Measurements from ENCODE around the gene ADGRL3. TPM values are rescaled to one million over a fixed set of nuclear protein-coding genes. Genes with fewer than 3 reads are reported as not detected.

ADGRL3 gene
- total RNA-seq, 1 donor from 2014 or later, result 2.1 TPM

DNA sequence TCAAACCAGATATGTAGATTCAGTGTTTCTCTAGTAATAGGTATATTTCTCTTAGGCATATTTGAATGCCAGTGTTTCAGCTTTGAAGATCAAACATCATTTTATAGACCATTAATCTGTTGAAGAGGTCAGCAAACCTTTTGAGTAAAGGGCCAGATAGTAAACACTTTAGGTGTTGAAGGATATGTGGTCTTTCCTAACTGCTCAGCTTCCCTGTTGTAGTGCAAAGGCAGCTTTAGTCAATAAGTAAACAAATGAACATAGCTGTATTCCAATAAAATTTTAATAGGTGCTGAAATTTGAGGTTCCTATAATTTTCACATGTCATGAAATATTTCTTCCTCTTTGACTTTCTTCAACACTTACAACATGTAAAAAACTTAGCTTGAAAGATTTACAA is 201.6 kb downstream of the ADGRL3 start:
- Histone ChIP-seq H3K36me3 (ENCODE audit: control insufficient read depth, insufficient read depth, low read length) (no peaks in the 10 kb centered on the region), H3K4me3 (ENCODE audit: low read depth, low read length) (no peak overlapping the region), H3K27me3 (ENCODE audit: control insufficient read depth, insufficient read depth, low read length) (no peaks in the 10 kb centered on the region)
- TF ChIP-seq, protein P1, sequence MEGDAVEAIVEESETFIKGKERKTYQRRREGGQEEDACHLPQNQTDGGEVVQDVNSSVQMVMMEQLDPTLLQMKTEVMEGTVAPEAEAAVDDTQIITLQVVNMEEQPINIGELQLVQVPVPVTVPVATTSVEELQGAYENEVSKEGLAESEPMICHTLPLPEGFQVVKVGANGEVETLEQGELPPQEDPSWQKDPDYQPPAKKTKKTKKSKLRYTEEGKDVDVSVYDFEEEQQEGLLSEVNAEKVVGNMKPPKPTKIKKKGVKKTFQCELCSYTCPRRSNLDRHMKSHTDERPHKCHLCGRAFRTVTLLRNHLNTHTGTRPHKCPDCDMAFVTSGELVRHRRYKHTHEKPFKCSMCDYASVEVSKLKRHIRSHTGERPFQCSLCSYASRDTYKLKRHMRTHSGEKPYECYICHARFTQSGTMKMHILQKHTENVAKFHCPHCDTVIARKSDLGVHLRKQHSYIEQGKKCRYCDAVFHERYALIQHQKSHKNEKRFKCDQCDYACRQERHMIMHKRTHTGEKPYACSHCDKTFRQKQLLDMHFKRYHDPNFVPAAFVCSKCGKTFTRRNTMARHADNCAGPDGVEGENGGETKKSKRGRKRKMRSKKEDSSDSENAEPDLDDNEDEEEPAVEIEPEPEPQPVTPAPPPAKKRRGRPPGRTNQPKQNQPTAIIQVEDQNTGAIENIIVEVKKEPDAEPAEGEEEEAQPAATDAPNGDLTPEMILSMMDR (IDR thresholded peaks at IDR 0.05; ENCODE audit: insufficient read depth, low read length, poor library complexity, severe bottlenecking), result no peak
- DNase-seq (ENCODE audit: low read depth), result no peak

DNA sequence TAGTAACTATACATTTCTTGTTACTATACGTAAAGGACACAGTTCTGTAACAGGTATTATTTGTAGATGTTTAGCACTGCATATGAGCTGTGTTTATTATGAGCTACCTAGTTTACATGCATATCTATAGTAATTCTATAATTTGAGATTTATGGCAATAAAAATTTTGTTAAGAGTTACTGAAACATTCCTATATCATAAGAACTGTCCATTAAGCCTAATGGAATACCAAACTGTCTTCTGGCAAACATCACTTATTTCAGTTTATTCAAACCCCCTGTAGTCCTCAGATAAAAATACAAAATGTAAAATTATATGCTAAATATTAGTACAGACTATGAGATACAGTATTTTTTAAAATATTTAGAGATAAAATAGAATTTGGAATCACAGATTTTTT is 205.2 kb downstream of the ADGRL3 start:
- TF ChIP-seq, protein P1 (IDR thresholded peaks at IDR 0.05; ENCODE audit: insufficient read depth, low read length, poor library complexity, severe bottlenecking), result no peak
- H3K27me3 ChIP-seq (ENCODE audit: control insufficient read depth, insufficient read depth, low read length), result no peaks in the 10 kb centered on the region
- H3K36me3 ChIP-seq (ENCODE audit: control insufficient read depth, insufficient read depth, low read length), result no peaks in the 10 kb centered on the region

DNA sequence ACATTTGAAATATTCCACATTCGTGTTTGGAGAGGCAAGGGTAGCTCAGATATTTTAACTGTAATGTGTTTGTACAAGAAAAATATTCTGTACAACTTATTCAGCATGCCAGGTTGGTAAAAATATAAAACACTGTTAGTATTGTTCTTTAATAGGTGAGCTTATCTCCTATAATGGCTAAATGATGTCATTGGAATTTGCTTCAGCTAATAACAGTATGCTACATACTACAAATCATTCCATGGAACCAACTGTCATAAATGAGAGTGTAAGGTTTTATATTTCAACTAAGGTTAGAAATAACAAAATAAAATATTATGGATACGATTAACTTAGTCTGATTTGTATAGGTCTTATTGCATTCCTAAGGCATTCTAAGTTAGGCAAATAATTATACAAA is 206.6 kb downstream of the ADGRL3 start:
- Histone ChIP-seq H3K4me3 (ENCODE audit: low read depth, low read length) (no peak overlapping the region), H3K27me3 (ENCODE audit: control insufficient read depth, insufficient read depth, low read length) (no peaks in the 10 kb centered on the region), H3K36me3 (ENCODE audit: control insufficient read depth, insufficient read depth, low read length) (no peaks in the 10 kb centered on the region)
- no peak for DNase-seq (ENCODE audit: low read depth)
- TF ChIP-seq, protein P1 (IDR thresholded peaks at IDR 0.05; ENCODE audit: insufficient read depth, low read length, poor library complexity, severe bottlenecking), result no peak

More for the DNA sequence above, 205.2 kb downstream of the ADGRL3 start:
- H3K4me3 ChIP-seq (ENCODE audit: low read depth, low read length), result no peak overlapping the region
- no peak for DNase-seq (ENCODE audit: low read depth)

DNA sequence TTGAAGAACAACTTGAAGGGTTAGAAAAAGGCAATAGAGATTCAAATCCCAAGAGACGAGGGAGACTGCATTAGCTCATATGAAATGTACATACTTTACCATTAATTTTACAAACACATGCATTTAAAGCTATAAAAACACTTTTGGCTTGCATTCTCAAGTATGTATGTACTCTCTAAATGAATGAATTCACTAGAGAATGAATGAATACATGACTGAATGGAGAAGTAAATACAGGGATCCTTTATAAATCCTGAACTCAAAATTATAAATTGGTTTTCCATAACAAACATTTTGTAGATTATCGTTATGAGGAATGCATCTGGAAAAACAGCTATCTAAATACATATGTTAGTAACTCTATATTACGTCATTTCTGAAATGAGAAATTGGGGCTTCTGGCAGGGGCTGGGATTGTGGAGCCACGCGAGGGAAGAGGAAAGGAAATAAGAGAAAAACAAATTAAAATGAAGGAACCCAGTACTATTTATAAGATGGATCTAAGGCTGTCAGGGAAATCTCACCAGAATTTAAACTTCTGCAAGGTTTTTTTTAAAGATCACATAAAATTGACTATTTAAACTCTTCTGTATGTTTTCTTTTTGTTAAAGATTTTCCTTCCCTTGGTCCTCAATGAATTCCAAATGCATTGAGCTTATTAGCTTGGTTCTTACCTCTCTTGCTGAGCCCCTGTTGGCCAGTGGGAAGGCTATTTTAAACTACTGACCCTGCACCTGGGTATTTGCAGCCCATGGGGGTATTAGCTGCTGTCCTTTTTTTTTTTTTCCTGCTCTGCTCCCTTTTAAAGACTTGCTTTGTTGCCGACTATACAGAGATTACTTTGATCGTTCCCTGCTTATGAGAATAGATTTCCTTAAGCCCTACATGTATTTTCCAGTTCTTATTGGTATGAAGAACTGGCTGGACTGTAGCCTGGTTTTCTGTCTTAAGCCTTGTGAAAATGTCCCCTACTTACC is 207.8 kb downstream of the ADGRL3 start:
- DNase-seq (ENCODE audit: low read depth), result no peak
- TF ChIP-seq, protein P1 (IDR thresholded peaks at IDR 0.05; ENCODE audit: insufficient read depth, low read length, poor library complexity, severe bottlenecking), result no peak
- Histone ChIP-seq H3K27me3 (ENCODE audit: control insufficient read depth, insufficient read depth, low read length) (no peaks in the 10 kb centered on the region), H3K36me3 (ENCODE audit: control insufficient read depth, insufficient read depth, low read length) (no peaks in the 10 kb centered on the region), H3K4me3 (ENCODE audit: low read depth, low read length) (no peak overlapping the region)

DNA sequence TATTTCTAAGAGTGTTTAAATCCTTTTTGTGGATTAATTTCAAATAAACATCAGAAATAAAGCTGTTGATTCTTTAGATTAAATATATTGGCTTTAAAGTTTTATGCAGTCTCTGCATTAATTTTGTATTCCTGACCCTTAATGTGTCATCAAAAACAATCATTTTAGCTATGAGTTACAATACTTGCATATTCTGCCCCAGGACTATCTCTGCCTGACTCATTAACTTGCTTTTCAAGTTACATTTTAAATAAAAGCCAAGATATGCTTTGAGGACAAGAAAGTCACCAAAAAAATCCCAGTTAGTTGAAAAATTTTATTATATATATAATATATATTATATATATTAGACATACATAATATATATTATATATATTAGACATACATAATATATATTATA is 208.7 kb downstream of the ADGRL3 start:
- Histone ChIP-seq H3K36me3 (ENCODE audit: control insufficient read depth, insufficient read depth, low read length) (no peaks in the 10 kb centered on the region), H3K27me3 (ENCODE audit: control insufficient read depth, insufficient read depth, low read length) (no peaks in the 10 kb centered on the region), H3K4me3 (ENCODE audit: low read depth, low read length) (no peak overlapping the region)
- TF ChIP-seq, protein P1 (IDR thresholded peaks at IDR 0.05; ENCODE audit: insufficient read depth, low read length, poor library complexity, severe bottlenecking), result no peak
- DNase-seq (ENCODE audit: low read depth), result no peak
